Lung (tissue), 12 donors: ENCODE results near the gene PLEKHG3. TPM values are rescaled to one million over a fixed set of nuclear protein-coding genes. Genes with fewer than 3 reads are reported as not detected.

ENCODE experiments used
- ATAC-seq: fragments of 200-7000 bp; cut with Tn5 transposase; one replicate; pipeline ENCODE4 v1.9.1; 2020; ENCODE audit warnings: moderate number of reproducible peaks; ENCODE audit not compliant: insufficient read depth, low FRiP score
- DNase-seq, 3 donors: peaks; one replicate each; pipeline ENCODE4 v3.0.0-alpha.2; 2013 to 2017
- H3K27ac ChIP-seq, 2 donors: one replicate each; pipeline ENCODE4 v1.5.1; 2013; ENCODE audit warnings: mild to moderate bottlenecking in 2 of 2, moderate library complexity in 2 of 2, control low read depth in 1 of 2, inconsistent platforms in 1 of 2, low read depth in 1 of 2, low read length in 1 of 2
- H3K27me3 ChIP-seq, 3 donors: one replicate each; pipeline ENCODE4 v1.5.1; 2013; ENCODE audit warnings: low read length in 2 of 3; ENCODE audit not compliant: control insufficient read depth in 3 of 3, insufficient read depth in 3 of 3
- H3K36me3 ChIP-seq, 4 donors: one replicate each; pipeline ENCODE4 v1.5.1; 2013; ENCODE audit warnings: low read length in 4 of 4, mild to moderate bottlenecking in 1 of 4, moderate library complexity in 1 of 4; ENCODE audit not compliant: control insufficient read depth in 4 of 4, insufficient read depth in 4 of 4
- H3K4me1 ChIP-seq, 5 donors: one replicate each; pipeline ENCODE4 v1.5.1; 2013; ENCODE audit warnings: low read length in 5 of 5, mild to moderate bottlenecking in 2 of 5, moderate library complexity in 1 of 5; ENCODE audit not compliant: control insufficient read depth in 5 of 5, insufficient read depth in 5 of 5
- H3K4me3 ChIP-seq: one replicate; pipeline ENCODE4 v1.5.1; 2013; ENCODE audit warnings: mild to moderate bottlenecking, control low read depth, moderate library complexity
- H3K9ac ChIP-seq, 2 donors: one replicate each; pipeline ENCODE4 v1.5.1; 2013; ENCODE audit warnings: low read length in 2 of 2, control low read depth in 1 of 2; ENCODE audit not compliant: insufficient read depth in 1 of 2
- H3K9me3 ChIP-seq, 4 donors: one replicate each; pipeline ENCODE4 v1.5.1; 2013; ENCODE audit warnings: low read length in 3 of 4, mild to moderate bottlenecking in 1 of 4, moderate library complexity in 1 of 4; ENCODE audit not compliant: control insufficient read depth in 4 of 4, insufficient read depth in 3 of 4
- CTCF ChIP-seq: IDR thresholded peaks from 2 replicates; pipeline ENCODE4 v1.5.1; 2012; ENCODE audit warnings: mild to moderate bottlenecking; ENCODE audit errors: control extremely low read depth, extremely low read depth
- WGBS, 2 donors: extraction: QIAGEN DNeasy Blood & Tissue Kit; methylation state at CpG; one replicate each; pipeline ENCODE4 v1.1.7; 2013; 5-methylcytosine and 5-hydroxymethylcytosine counted together
- polyA plus RNA-seq, 2 donors: library from polyadenylated mRNA; stranded (reverse); fragments of 200-250 nt; gene quantifications; one replicate each; pipeline ENCODE4 v1.2.1, GENCODE V29; 2013
- total RNA-seq, 2 donors: library from RNA; depleted of rRNA in 1 of 2; stranded (reverse); fragments of >200 nt in 1 of 2; gene quantifications; one replicate each; pipeline ENCODE4 v1.2.1, GENCODE V29; 2014 to 2021
- donor health status: control.
- donor health status: control.
- donor health status: Bipolar disorder and iron deficiency.
- donor health status: healthy.
- donor health status: DM: yes; HTN: yes; CAD: no.

Gene PLEKHG3
- total and polyA plus RNA-seq, 4 donors: 11.0 to 43.5 (median 21.5) TPM

- no peaks in the 10 kb centered on the region for H3K27me3 ChIP-seq
- no peaks in the 10 kb centered on the region for H3K4me1 ChIP-seq
- WGBS, 2 donors: 96 to 97% methylated on average over 23 to 26 of the region's 26 CpGs
- no peak overlapping the region for H3K9ac ChIP-seq
- no peak overlapping the region for H3K27ac ChIP-seq
- H3K36me3 ChIP-seq: peaks cover 0 to 3% (median 0%) of the 10 kb centered on the region in 4 donors
- no peak overlapping the region for H3K4me3 ChIP-seq
- ATAC-seq: no peak
- H3K9me3 ChIP-seq: peaks cover 0 to 3% (median 0%) of the 10 kb centered on the region in 4 donors
- DNase-seq: no peak
- TF ChIP-seq CTCF: no peak
Observed at GRCh38 chr14:64792871-64793560, 88.8 kb downstream of the PLEKHG3 start.

GRCh38 chr14:64795211-64795610 is 91.0 kb downstream of the PLEKHG3 start:
- no peaks in the 10 kb centered on the region for H3K4me1 ChIP-seq
- H3K36me3 ChIP-seq: peaks cover 0 to 3% (median 0%) of the 10 kb centered on the region in 4 donors
- H3K27ac ChIP-seq: no peak overlapping the region
- no peak for ATAC-seq
- no peaks in the 10 kb centered on the region for H3K27me3 ChIP-seq
- WGBS, 2 donors: 94 to 98% methylated on average over 16 of the region's 16 CpGs
- TF ChIP-seq CTCF: no peak
- H3K4me3 ChIP-seq: no peak overlapping the region
- DNase-seq: no peak
- peaks cover 0 to 3% (median 0%) of the 10 kb centered on the region in 4 donors for H3K9me3 ChIP-seq
- H3K9ac ChIP-seq: no peak overlapping the region

- no peaks in the 10 kb centered on the region for H3K4me1 ChIP-seq
- DNase-seq (no peak), ATAC-seq (no peak)
- H3K36me3 ChIP-seq: peaks cover 0 to 3% (median 0%) of the 10 kb centered on the region in 4 donors
- H3K9ac ChIP-seq: no peak overlapping the region
- H3K4me3 ChIP-seq: no peak overlapping the region
- 84 to 88% methylated on average over 3 of the region's 3 CpGs for WGBS, 2 donors
- H3K9me3 ChIP-seq: peaks cover 0 to 3% (median 0%) of the 10 kb centered on the region in 4 donors
- H3K27ac ChIP-seq: no peak overlapping the region
- no peak for TF ChIP-seq CTCF
- no peaks in the 10 kb centered on the region for H3K27me3 ChIP-seq
Observed at GRCh38 chr14:64795921-64796320, 91.7 kb downstream of the PLEKHG3 start.
